Measurements from ENCODE around the gene SUGP2.

SUGP2 gene

GRCh38 chr19:19033426-19034203, at the start of gene SUGP2, which contains the start of gene ARMC6:
TSS of gene SUGP2 (minus strand) at chr19:19033517. CDS start at chr19:19031071, 2,446 bp downstream.
TSS of gene ARMC6 (plus strand) at chr19:19033603. CDS start at chr19:19034210, 607 bp downstream.
- H3K9me3 Mint-ChIP-seq, result no peaks in the 10 kb centered on the region
- peaks cover 25% of the 10 kb centered on the region for H3K4me1 Mint-ChIP-seq (ENCODE audit: low read depth)
- no peaks in the 10 kb centered on the region for H3K27me3 Mint-ChIP-seq (ENCODE audit: low read depth)
- peaks cover 14% of the 10 kb centered on the region for H3K36me3 Mint-ChIP-seq (ENCODE audit: low read depth)
- peak within 1 kb of the TSS; percentile 97 for H3K4me3 Mint-ChIP-seq
- H3K27ac Mint-ChIP-seq, result peak within 1 kb of the TSS; percentile 98

DNA sequence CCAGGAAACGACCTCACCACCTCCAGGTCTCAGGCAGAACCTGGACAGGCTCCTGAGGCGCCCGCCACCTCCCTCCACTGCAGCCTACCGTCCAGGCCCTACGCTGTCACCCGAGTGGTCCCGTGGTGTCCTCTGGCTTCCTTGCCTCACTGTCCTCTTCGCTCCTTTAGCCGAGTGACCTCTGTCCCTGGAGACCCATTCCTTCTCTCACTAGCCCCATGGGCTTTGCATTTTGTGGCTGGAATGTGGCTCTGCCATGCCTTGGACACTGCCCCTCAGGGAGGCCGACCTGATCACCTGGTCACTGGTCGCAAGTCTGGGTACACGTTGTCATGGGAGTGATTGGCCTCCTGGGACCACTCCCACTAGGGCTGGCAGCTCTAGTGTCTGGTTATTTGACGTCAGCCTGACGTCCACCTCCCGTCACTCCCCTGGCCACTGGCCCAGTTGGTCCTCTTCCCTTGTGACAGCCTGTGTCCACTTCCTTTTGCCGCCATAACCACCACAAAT, 48.4 kb upstream of the SUGP2 start:
- Mint-ChIP-seq H3K27me3 (ENCODE audit: low read depth) (no peaks in the 10 kb centered on the region), H3K4me1 (ENCODE audit: low read depth) (no peaks in the 10 kb centered on the region), H3K36me3 (ENCODE audit: low read depth) (no peaks in the 10 kb centered on the region), H3K27ac (no peak overlapping the region), H3K4me3 (no peak overlapping the region), H3K9me3 (no peaks in the 10 kb centered on the region)

DNA sequence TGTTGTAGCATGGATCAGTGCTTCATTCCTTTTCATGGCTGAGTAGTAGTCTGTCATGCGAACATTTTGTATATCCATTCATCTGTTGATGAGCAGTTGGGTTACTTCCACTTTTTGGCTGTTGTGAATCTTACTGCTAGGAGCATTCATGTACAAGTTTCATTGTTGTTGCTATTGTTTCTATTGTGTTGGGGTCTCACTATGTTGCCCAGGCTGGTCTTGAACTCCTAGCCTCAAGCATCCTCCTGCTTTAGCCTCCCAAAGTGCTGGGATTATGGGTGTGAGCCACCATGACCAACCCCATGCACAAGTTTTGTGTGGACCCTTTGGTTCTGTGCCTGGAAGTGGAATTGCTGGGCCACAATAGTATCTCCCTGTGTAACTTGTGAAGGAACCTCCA, 46.3 kb upstream of the SUGP2 start:
- H3K27ac Mint-ChIP-seq, result no peak overlapping the region
- no peaks in the 10 kb centered on the region for H3K4me1 Mint-ChIP-seq (ENCODE audit: low read depth)
- H3K9me3 Mint-ChIP-seq, result no peaks in the 10 kb centered on the region
- H3K36me3 Mint-ChIP-seq (ENCODE audit: low read depth), result no peaks in the 10 kb centered on the region
- no peak overlapping the region for H3K4me3 Mint-ChIP-seq
- no peaks in the 10 kb centered on the region for H3K27me3 Mint-ChIP-seq (ENCODE audit: low read depth)

DNA sequence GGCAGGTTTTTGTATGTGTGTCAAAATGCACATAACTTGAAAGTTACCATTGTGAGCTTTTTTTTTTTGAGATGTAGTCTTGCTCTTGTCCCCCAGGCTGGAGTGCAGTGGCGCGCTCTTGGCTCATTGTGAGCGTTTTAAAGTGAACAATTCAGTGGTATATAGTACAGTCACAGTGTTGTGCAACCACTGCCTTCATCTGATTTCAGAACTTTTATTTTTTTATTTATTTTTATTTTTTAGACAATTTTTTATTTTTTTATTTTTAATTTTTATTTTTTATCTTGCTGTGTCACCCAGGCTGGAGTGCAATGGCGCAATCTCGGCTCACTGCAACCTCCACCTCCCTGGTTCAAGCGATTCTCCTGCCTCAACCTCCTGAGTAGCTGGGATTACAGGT, 45.5 kb upstream of the SUGP2 start:
- no peaks in the 10 kb centered on the region for H3K4me1 Mint-ChIP-seq (ENCODE audit: low read depth)
- H3K4me3 Mint-ChIP-seq, result no peak overlapping the region
- H3K9me3 Mint-ChIP-seq, result no peaks in the 10 kb centered on the region
- H3K27me3 Mint-ChIP-seq (ENCODE audit: low read depth), result no peaks in the 10 kb centered on the region
- no peak overlapping the region for H3K27ac Mint-ChIP-seq
- no peaks in the 10 kb centered on the region for H3K36me3 Mint-ChIP-seq (ENCODE audit: low read depth)

DNA sequence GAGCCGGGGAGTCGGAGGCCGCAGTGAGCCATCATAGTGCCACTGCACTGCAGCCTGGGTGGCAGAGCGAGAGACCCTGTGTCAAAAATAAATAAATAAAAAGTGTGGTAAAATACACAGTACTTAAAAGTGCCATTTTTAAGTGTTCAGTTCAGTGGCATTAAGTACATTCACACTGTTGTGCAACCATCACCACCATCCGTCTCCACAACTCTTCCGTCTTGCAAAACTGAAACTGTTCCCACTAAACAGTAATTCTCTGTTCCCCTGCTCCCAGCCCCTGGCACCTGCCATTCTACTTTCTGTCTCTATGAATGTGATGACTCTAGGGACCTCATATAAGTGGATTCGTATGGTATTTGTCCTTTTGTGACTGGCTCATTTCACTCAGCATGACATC, 43.8 kb upstream of the SUGP2 start:
- Mint-ChIP-seq H3K4me3 (no peak overlapping the region), H3K27ac (no peak overlapping the region), H3K4me1 (ENCODE audit: low read depth) (no peaks in the 10 kb centered on the region), H3K9me3 (no peaks in the 10 kb centered on the region), H3K27me3 (ENCODE audit: low read depth) (no peaks in the 10 kb centered on the region), H3K36me3 (ENCODE audit: low read depth) (no peaks in the 10 kb centered on the region)

- Mint-ChIP-seq H3K36me3 (ENCODE audit: low read depth) (no peaks in the 10 kb centered on the region), H3K4me1 (ENCODE audit: low read depth) (no peaks in the 10 kb centered on the region), H3K27ac (no peak overlapping the region), H3K4me3 (no peak overlapping the region), H3K27me3 (ENCODE audit: low read depth) (no peaks in the 10 kb centered on the region), H3K9me3 (no peaks in the 10 kb centered on the region)
These were observed 43.2 kb upstream of the SUGP2 start for GRCh38 chr19:19076476-19076875.

DNA sequence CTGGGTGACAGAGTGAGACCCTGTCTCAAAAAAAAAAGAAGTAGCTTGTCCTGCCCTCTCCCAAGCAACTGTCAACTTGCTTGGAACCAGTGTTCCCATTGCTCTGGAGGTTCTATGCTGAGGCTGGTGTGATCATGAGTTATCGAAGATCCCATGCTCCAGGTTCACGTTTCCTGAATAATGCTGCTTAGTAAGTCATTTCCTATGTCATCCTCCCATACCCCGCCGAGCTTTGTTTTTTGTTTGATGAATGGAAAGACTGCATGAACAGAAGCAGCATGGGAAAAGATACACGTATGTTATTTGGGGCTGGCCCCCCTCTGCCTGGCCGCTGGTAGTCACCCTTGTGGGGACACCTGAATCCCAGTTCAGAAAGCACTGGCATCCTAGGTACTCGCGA, 41.8 kb upstream of the SUGP2 start:
- no peak overlapping the region for H3K27ac Mint-ChIP-seq
- H3K36me3 Mint-ChIP-seq (ENCODE audit: low read depth), result no peaks in the 10 kb centered on the region
- H3K27me3 Mint-ChIP-seq (ENCODE audit: low read depth), result no peaks in the 10 kb centered on the region
- H3K9me3 Mint-ChIP-seq, result no peaks in the 10 kb centered on the region
- H3K4me3 Mint-ChIP-seq, result no peak overlapping the region
- no peaks in the 10 kb centered on the region for H3K4me1 Mint-ChIP-seq (ENCODE audit: low read depth)

GRCh38 chr19:19074196-19074882, 41.0 kb upstream of the SUGP2 start:
- Mint-ChIP-seq H3K4me1 (ENCODE audit: low read depth) (peaks cover 2% of the 10 kb centered on the region), H3K4me3 (no peak overlapping the region), H3K27me3 (ENCODE audit: low read depth) (no peaks in the 10 kb centered on the region), H3K36me3 (ENCODE audit: low read depth) (no peaks in the 10 kb centered on the region), H3K9me3 (no peaks in the 10 kb centered on the region), H3K27ac (no peak overlapping the region)

DNA sequence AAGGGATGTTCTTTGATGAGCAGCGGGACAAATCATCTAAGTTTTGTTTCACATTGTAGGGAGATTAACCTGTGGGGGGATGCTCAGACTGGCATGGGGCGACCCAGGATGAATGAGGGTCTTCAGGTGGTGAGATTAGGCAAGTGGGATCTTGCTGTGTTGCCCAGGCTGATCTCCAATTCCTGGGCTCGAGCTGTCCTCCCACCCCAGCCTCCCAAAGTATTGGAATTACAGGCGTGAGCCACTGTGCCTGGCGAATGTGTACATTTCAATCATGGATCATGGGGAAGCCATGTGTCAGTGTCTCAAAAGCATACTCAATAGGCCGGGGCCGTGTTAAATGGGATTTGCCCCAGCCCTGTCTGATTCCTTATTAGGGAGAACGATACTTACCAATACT, 38.6 kb upstream of the SUGP2 start:
- Mint-ChIP-seq H3K36me3 (ENCODE audit: low read depth) (no peaks in the 10 kb centered on the region), H3K4me3 (no peak overlapping the region), H3K27me3 (ENCODE audit: low read depth) (no peaks in the 10 kb centered on the region), H3K27ac (no peak overlapping the region), H3K4me1 (ENCODE audit: low read depth) (peaks cover 13% of the 10 kb centered on the region), H3K9me3 (no peaks in the 10 kb centered on the region)

DNA sequence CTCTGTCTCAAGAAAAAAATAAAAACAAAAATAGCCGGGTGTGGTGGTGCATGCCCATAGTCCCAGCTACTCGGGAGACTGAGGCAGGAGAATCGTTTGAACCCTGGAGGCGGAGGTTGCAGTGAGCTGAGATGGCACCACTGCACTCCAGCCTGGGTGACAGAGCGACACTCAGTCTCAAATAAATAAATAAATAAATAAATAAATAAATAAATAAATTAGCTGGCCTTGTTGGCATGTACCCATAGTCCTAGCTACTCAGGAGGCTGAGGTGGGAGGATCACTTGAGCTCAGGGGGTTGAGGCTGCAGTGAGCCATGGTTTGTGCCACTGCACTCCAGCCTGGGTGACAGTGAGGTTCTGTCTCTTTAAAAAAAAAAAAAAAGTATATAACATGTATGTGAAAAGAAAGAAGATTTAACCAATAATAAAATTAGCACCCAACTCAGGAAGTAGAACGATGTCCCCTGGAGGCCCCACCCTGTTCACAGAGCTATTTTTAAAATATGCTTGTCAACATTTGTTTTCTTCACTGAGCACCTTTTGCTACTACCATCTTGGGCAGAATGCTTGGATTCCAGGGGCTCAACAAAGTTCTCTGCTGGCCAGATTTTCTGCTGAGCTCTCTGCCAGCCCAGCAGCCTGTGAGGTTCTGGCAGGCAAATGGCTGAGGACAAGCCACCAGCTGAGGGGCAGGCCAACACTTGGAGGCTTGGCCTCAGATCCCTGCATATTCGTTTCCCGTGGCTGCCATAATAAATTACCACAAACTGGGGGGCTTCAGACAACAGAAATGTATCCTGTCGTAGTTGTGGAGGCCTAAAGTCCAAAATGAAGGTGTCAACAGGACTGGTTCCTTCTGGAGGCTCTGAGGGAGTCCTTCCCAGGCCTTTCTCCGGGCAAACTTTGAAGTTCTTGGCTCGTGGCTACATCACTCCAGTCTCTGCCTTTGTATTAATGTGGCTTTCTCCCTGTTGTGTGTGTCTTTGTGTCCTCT, 35.6 kb upstream of the SUGP2 start:
- H3K9me3 Mint-ChIP-seq, result no peaks in the 10 kb centered on the region
- H3K4me3 Mint-ChIP-seq, result no peak overlapping the region
- H3K4me1 Mint-ChIP-seq (ENCODE audit: low read depth), result peaks cover 21% of the 10 kb centered on the region
- no peaks in the 10 kb centered on the region for H3K27me3 Mint-ChIP-seq (ENCODE audit: low read depth)
- no peaks in the 10 kb centered on the region for H3K36me3 Mint-ChIP-seq (ENCODE audit: low read depth)
- peak overlapping the region; percentile 36 for H3K27ac Mint-ChIP-seq

GRCh38 chr19:19067276-19068072, 34.2 kb upstream of the SUGP2 start:
- peaks cover 30% of the 10 kb centered on the region for H3K4me1 Mint-ChIP-seq (ENCODE audit: low read depth)
- no peak overlapping the region for H3K27ac Mint-ChIP-seq
- no peak overlapping the region for H3K4me3 Mint-ChIP-seq
- no peaks in the 10 kb centered on the region for H3K27me3 Mint-ChIP-seq (ENCODE audit: low read depth)
- no peaks in the 10 kb centered on the region for H3K36me3 Mint-ChIP-seq (ENCODE audit: low read depth)
- no peaks in the 10 kb centered on the region for H3K9me3 Mint-ChIP-seq

GRCh38 chr19:19064811-19065745, 31.8 kb upstream of the SUGP2 start:
- peaks cover 30% of the 10 kb centered on the region for H3K4me1 Mint-ChIP-seq (ENCODE audit: low read depth)

More at GRCh38 chr19:19064811-19065745, 31.8 kb upstream of the SUGP2 start:
- Mint-ChIP-seq H3K36me3 (ENCODE audit: low read depth) (no peaks in the 10 kb centered on the region), H3K9me3 (no peaks in the 10 kb centered on the region), H3K4me3 (peak overlapping the region; percentile 94), H3K27ac (peak overlapping the region; percentile 90), H3K27me3 (ENCODE audit: low read depth) (no peaks in the 10 kb centered on the region)
